ENCODE results near the gene HSPA8. TPM values are rescaled to one million over a fixed set of nuclear protein-coding genes. Genes with fewer than 3 reads are reported as not detected.

HSPA8 gene
- total RNA-seq, 1 experiment from 2014 or later: 443 TPM

- H3K27ac Mint-ChIP-seq (ENCODE audit: low read depth, unreplicated experiment): peak overlapping the region; percentile 42
- H3K36me3 Mint-ChIP-seq (ENCODE audit: insufficient read depth, unreplicated experiment): peaks cover 31% of the 10 kb centered on the region
- H3K27me3 Mint-ChIP-seq (ENCODE audit: insufficient read depth, unreplicated experiment): no peaks in the 10 kb centered on the region
- CTCF ChIA-PET: interaction anchor here (0.9 to 1.4 kb wide), 2 partner anchors 16 to 164 kb away, joined by 3 to 7 read pairs; no protein-coding TSS in a partner anchor
- intact Hi-C loops (cut with micrococcal nuclease): no loop called here
- TF ChIP-seq CTCF (IDR thresholded peaks at IDR 0.05; ENCODE audit: unreplicated experiment): no peak
- no peak overlapping the region for H3K4me3 Mint-ChIP-seq (ENCODE audit: unreplicated experiment)
- POLR2A ChIA-PET: no interaction called here
- no TSS peak for BruUV-seq (replicated peaks)
- peaks cover 9% of the 10 kb centered on the region for H3K4me1 Mint-ChIP-seq (ENCODE audit: insufficient read depth, unreplicated experiment)
- H3K9me3 Mint-ChIP-seq (ENCODE audit: unreplicated experiment): no peaks in the 10 kb centered on the region
- DNase-seq (ENCODE audit: unreplicated experiment): no peak
These were observed 24.4 kb upstream of the HSPA8 start for GRCh38 chr11:123086305-123086704.

GRCh38 chr11:123085497-123085896 is 23.6 kb upstream of the HSPA8 start:
- no peak overlapping the region for H3K4me3 Mint-ChIP-seq (ENCODE audit: unreplicated experiment)
- BruUV-seq (replicated peaks): no TSS peak
- no peaks in the 10 kb centered on the region for H3K27me3 Mint-ChIP-seq (ENCODE audit: insufficient read depth, unreplicated experiment)
- H3K4me1 Mint-ChIP-seq (ENCODE audit: insufficient read depth, unreplicated experiment): peaks cover 9% of the 10 kb centered on the region
- no peak for TF ChIP-seq CTCF (IDR thresholded peaks at IDR 0.05; ENCODE audit: unreplicated experiment)
- POLR2A ChIA-PET: no interaction called here
- CTCF ChIA-PET: interaction anchor here (0.6 to 1.2 kb wide), 2 partner anchors 18 to 394 kb away, joined by 3 to 9 read pairs; no protein-coding TSS in a partner anchor
- no peak overlapping the region for H3K27ac Mint-ChIP-seq (ENCODE audit: low read depth, unreplicated experiment)
- intact Hi-C loops (cut with micrococcal nuclease): no loop called here
- H3K9me3 Mint-ChIP-seq (ENCODE audit: unreplicated experiment): no peaks in the 10 kb centered on the region
- no peak for DNase-seq (ENCODE audit: unreplicated experiment)
- peaks cover 39% of the 10 kb centered on the region for H3K36me3 Mint-ChIP-seq (ENCODE audit: insufficient read depth, unreplicated experiment)

GRCh38 chr11:123084454-123084853 is 22.5 kb upstream of the HSPA8 start:
- no peaks in the 10 kb centered on the region for H3K27me3 Mint-ChIP-seq (ENCODE audit: insufficient read depth, unreplicated experiment)
- H3K9me3 Mint-ChIP-seq (ENCODE audit: unreplicated experiment): no peaks in the 10 kb centered on the region
- H3K4me1 Mint-ChIP-seq (ENCODE audit: insufficient read depth, unreplicated experiment): peaks cover 9% of the 10 kb centered on the region
- no peak overlapping the region for H3K4me3 Mint-ChIP-seq (ENCODE audit: unreplicated experiment)
- ChIA-PET POLR2A (no interaction called here), CTCF (interaction anchor here (1.2 kb wide), 1 partner anchor 19 kb away, joined by 9 read pairs; no protein-coding TSS in a partner anchor)
- H3K36me3 Mint-ChIP-seq (ENCODE audit: insufficient read depth, unreplicated experiment): peaks cover 46% of the 10 kb centered on the region
- intact Hi-C loops (cut with micrococcal nuclease): no loop called here
- no peak for TF ChIP-seq CTCF (IDR thresholded peaks at IDR 0.05; ENCODE audit: unreplicated experiment)
- peak overlapping the region; percentile 94 for H3K27ac Mint-ChIP-seq (ENCODE audit: low read depth, unreplicated experiment)
- DNase-seq (ENCODE audit: unreplicated experiment): no peak
- no TSS peak for BruUV-seq (replicated peaks)

GRCh38 chr11:123083623-123084029 is 21.7 kb upstream of the HSPA8 start:
- intact Hi-C loops (cut with micrococcal nuclease): no loop called here
- peak; percentile 97 for DNase-seq (ENCODE audit: unreplicated experiment)
- Mint-ChIP-seq H3K36me3 (ENCODE audit: insufficient read depth, unreplicated experiment) (peaks cover 46% of the 10 kb centered on the region), H3K27ac (ENCODE audit: low read depth, unreplicated experiment) (peak overlapping the region; percentile 94), H3K9me3 (ENCODE audit: unreplicated experiment) (no peaks in the 10 kb centered on the region), H3K27me3 (ENCODE audit: insufficient read depth, unreplicated experiment) (no peaks in the 10 kb centered on the region), H3K4me3 (ENCODE audit: unreplicated experiment) (no peak overlapping the region), H3K4me1 (ENCODE audit: insufficient read depth, unreplicated experiment) (peaks cover 9% of the 10 kb centered on the region)
- ChIA-PET POLR2A (interaction anchor here (0.9 to 1.3 kb wide), 3 partner anchors 10 to 90 kb away, joined by 3 to 11 read pairs (median 3); partner anchors contain the start of gene HSPA8), CTCF (interaction anchor here (0.6 to 1.0 kb wide), 3 partner anchors 12 to 178 kb away, joined by 3 to 4 read pairs (median 3); no protein-coding TSS in a partner anchor)
- TF ChIP-seq CTCF (IDR thresholded peaks at IDR 0.05; ENCODE audit: unreplicated experiment): no peak
- no TSS peak for BruUV-seq (replicated peaks)
